H9 (cell line): Measurements from ENCODE around the gene PCARE. TPM values are rescaled to one million over a fixed set of nuclear protein-coding genes. Genes with fewer than 3 reads are reported as not detected.

Experiments
- DNase-seq: peaks from one replicate; pipeline ENCODE4 v3.0.0-alpha.2; 2017
- H2AFZ ChIP-seq: one replicate; pipeline ENCODE4 v1.6.1; 2013; ENCODE audit warnings: mild to moderate bottlenecking, low read length, control low read depth, moderate library complexity
- H2AK5ac ChIP-seq: 2 replicates; pipeline ENCODE4 v1.6.1; 2013; ENCODE audit warnings: low read length, control low read depth, mixed read lengths; ENCODE audit not compliant: insufficient read length
- H2BK120ac ChIP-seq: one replicate; pipeline ENCODE4 v1.6.1; 2013; ENCODE audit warnings: low read depth, mild to moderate bottlenecking, low read length, control low read depth, inconsistent platforms; ENCODE audit not compliant: poor library complexity, severe bottlenecking
- H2BK12ac ChIP-seq: 2 replicates; pipeline ENCODE4 v1.6.1; 2013; ENCODE audit warnings: low read length, control low read depth, mixed read lengths, low read depth; ENCODE audit not compliant: insufficient read length
- H2BK15ac ChIP-seq: 2 replicates; pipeline ENCODE4 v1.6.1; 2013; ENCODE audit warnings: low read depth, low read length, control low read depth
- H2BK20ac ChIP-seq: one replicate; pipeline ENCODE4 v1.6.1; 2013; ENCODE audit warnings: low read depth, mild to moderate bottlenecking, low read length, control low read depth, inconsistent platforms; ENCODE audit not compliant: poor library complexity, severe bottlenecking
- H2BK5ac ChIP-seq: 2 replicates; pipeline ENCODE4 v1.6.1; 2013; ENCODE audit warnings: low read length, control low read depth, mixed read lengths; ENCODE audit not compliant: insufficient read length
- H3K14ac ChIP-seq: 2 replicates; pipeline ENCODE4 v1.6.1; 2013; ENCODE audit warnings: low read length, control low read depth; ENCODE audit not compliant: insufficient read depth
- H3K18ac ChIP-seq: 2 replicates; pipeline ENCODE4 v1.6.1; 2013; ENCODE audit warnings: low read depth, mild to moderate bottlenecking, mixed read lengths, low read length, control low read depth; ENCODE audit not compliant: insufficient read length
- H3K23ac ChIP-seq: 2 replicates; pipeline ENCODE4 v1.6.1; 2013; ENCODE audit warnings: low read length, control low read depth, mixed read lengths, low read depth; ENCODE audit not compliant: insufficient read length
- H3K23me2 ChIP-seq: 2 replicates; pipeline ENCODE4 v1.6.1; 2013; ENCODE audit warnings: low read depth, mild to moderate bottlenecking, mixed read lengths, low read length, control low read depth; ENCODE audit not compliant: insufficient read length, poor library complexity, severe bottlenecking
- H3K27ac ChIP-seq: 2 replicates; pipeline ENCODE4 v1.5.1; 2013; ENCODE audit warnings: low read length, control low read depth, mixed read lengths, low read depth; ENCODE audit not compliant: insufficient read length
- H3K27me3 ChIP-seq: 2 replicates; pipeline ENCODE4 v1.6.1; 2013; ENCODE audit warnings: low read length, control low read depth, inconsistent platforms; ENCODE audit not compliant: insufficient read depth
- H3K4ac ChIP-seq: 2 replicates; pipeline ENCODE4 v1.6.1; 2013; ENCODE audit warnings: low read depth, mild to moderate bottlenecking, control low read depth, inconsistent platforms, low read length, moderate library complexity
- H3K4me1 ChIP-seq: 2 replicates; pipeline ENCODE4 v1.6.1; 2013; ENCODE audit warnings: low read length, control low read depth, inconsistent platforms; ENCODE audit not compliant: insufficient read depth
- H3K4me2 ChIP-seq: 2 replicates; pipeline ENCODE4 v1.6.1; 2013; ENCODE audit warnings: low read length, control low read depth, mixed read lengths; ENCODE audit not compliant: insufficient read length, insufficient read depth
- H3K56ac ChIP-seq: 2 replicates; pipeline ENCODE4 v1.6.1; 2013; ENCODE audit warnings: low read depth, mild to moderate bottlenecking, mixed read lengths, low read length, control low read depth; ENCODE audit not compliant: insufficient read length
- H3K79me1 ChIP-seq: 2 replicates; pipeline ENCODE4 v1.6.1; 2013; ENCODE audit warnings: low read depth, mild to moderate bottlenecking, moderate library complexity, low read length, control low read depth, inconsistent platforms; ENCODE audit not compliant: insufficient read depth, poor library complexity, severe bottlenecking
- H3K79me2 ChIP-seq: 2 replicates; pipeline ENCODE4 v1.6.1; 2013; ENCODE audit warnings: low read length, control low read depth, inconsistent platforms; ENCODE audit not compliant: insufficient read depth
- H3K9ac ChIP-seq: 2 replicates; pipeline ENCODE4 v1.6.1; 2013; ENCODE audit warnings: low read length, control low read depth, mixed read lengths; ENCODE audit not compliant: insufficient read length; ENCODE audit errors: extremely low read depth
- H3K9me3 ChIP-seq: one replicate; pipeline ENCODE4 v1.6.1; 2013; ENCODE audit warnings: low read depth, low read length, inconsistent platforms; ENCODE audit not compliant: control insufficient read depth
- H3T11ph ChIP-seq: one replicate; pipeline ENCODE4 v1.6.1; 2013; ENCODE audit warnings: mild to moderate bottlenecking, low read length, control low read depth, inconsistent platforms
- H4K20me1 ChIP-seq: one replicate; pipeline ENCODE4 v1.6.1; 2013; ENCODE audit not compliant: control insufficient read depth, insufficient read length, insufficient read depth
- H4K5ac ChIP-seq: 2 replicates; pipeline ENCODE4 v1.6.1; 2013; ENCODE audit warnings: low read depth, mild to moderate bottlenecking, mixed read lengths, low read length, control low read depth; ENCODE audit not compliant: insufficient read length
- H4K8ac ChIP-seq: replicated peaks from 2 replicates; pipeline ENCODE4 v1.6.1; 2013; ENCODE audit warnings: low read length, control low read depth, mixed read lengths, low read depth; ENCODE audit not compliant: insufficient read length
- H4K91ac ChIP-seq: 2 replicates; pipeline ENCODE4 v1.6.1; 2013; ENCODE audit warnings: low read depth, mild to moderate bottlenecking, moderate library complexity, mixed read lengths, low read length, control low read depth; ENCODE audit not compliant: insufficient read length
- H3K27ac Mint-ChIP-seq, 3 experiments: 2 replicates in 2 of 3; 3 replicates in 1 of 3; pipeline ENCODE4 v1.8.0; 2020 to 2021; ENCODE audit warnings: mixed read lengths in 3 of 3, mild to moderate bottlenecking in 1 of 3, moderate library complexity in 1 of 3
- H3K27me3 Mint-ChIP-seq: 2 replicates; pipeline ENCODE4 v1.8.0; 2021; ENCODE audit warnings: low read depth, mild to moderate bottlenecking, moderate library complexity, mixed read lengths
- H3K36me3 Mint-ChIP-seq, 3 experiments: 2 replicates in 2 of 3; 3 replicates in 1 of 3; pipeline ENCODE4 v1.8.0; 2020 to 2021; ENCODE audit warnings: low read depth in 3 of 3, mixed read lengths in 3 of 3; ENCODE audit not compliant: insufficient read depth in 1 of 3
- H3K4me1 Mint-ChIP-seq, 2 experiments: 2 replicates each; pipeline ENCODE4 v1.8.0; 2020; ENCODE audit warnings: mixed read lengths in 2 of 2
- H3K4me3 Mint-ChIP-seq, 2 experiments: 2 replicates in 1 of 2; 3 replicates in 1 of 2; pipeline ENCODE4 v1.8.0; 2020 to 2021; ENCODE audit warnings: mild to moderate bottlenecking in 2 of 2, mixed read lengths in 2 of 2, moderate library complexity in 1 of 2
- H3K9me3 Mint-ChIP-seq, 2 experiments: 2 replicates in 1 of 2; 3 replicates in 1 of 2; pipeline ENCODE4 v1.8.0; 2020; ENCODE audit warnings: mild to moderate bottlenecking in 2 of 2, mixed read lengths in 2 of 2, moderate library complexity in 1 of 2
- WGBS: extraction: QIAGEN DNeasy Blood & Tissue Kit; methylation state at CpG from one replicate; pipeline ENCODE4 v1.1.7; 2013; ENCODE audit warnings: missing lambda C conversion rate, low lambda C conversion rate, mixed read lengths; ENCODE audit not compliant: insufficient read length; ENCODE audit errors: extremely low coverage; 5-methylcytosine and 5-hydroxymethylcytosine counted together
- total RNA-seq: library from RNA; stranded (reverse); gene quantifications from 2 replicates; pipeline ENCODE4 v1.2.1, GENCODE V29; 2021
- TF ChIP-seq, protein P1 (sequence below): fragments of 200-600 bp; sonication (generic); conservative IDR thresholded peaks from 3 replicates; pipeline ENCODE4 v1.8.0; 2021; ENCODE audit warnings: antibody characterized with exemption, mild to moderate bottlenecking

The PCARE gene
- total RNA-seq, 1 experiment from 2014 or later = not detected

DNA sequence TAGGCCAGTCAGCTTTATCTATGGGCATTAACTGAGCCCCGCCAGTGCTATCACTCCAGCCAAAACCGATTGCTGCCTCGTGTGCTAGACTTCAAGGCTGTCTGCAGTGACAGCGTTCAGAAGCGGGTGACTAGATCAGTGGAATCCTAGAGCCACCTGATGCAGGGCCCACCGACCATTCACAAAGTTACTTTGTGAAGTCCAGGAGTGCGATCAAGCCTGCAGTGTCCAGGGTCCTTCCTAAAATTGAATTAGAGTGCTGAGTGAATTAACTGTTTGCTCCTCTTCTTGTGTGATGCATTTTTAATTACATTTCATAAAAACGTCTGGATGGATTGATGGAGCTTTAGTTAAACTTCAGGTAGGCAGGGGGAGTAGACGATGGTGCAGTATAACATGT, 13.9 kb downstream of the PCARE start:
- Histone ChIP-seq H3K27ac (no peak overlapping the region), H2AFZ (no peak overlapping the region), H3K79me1 (no peaks in the 10 kb centered on the region), H2AK5ac (no peak overlapping the region), H3K9ac (no peak overlapping the region), H3K23me2 (no peaks in the 10 kb centered on the region), H3K9me3 (no peaks in the 10 kb centered on the region), H3K4me2 (no peak overlapping the region), H3K18ac (no peak overlapping the region), H3K4me1 (no peaks in the 10 kb centered on the region), H3T11ph (no peak overlapping the region), H4K91ac (no peak overlapping the region), H3K14ac (no peak overlapping the region), H2BK120ac (no peak overlapping the region), H4K20me1 (no peaks in the 10 kb centered on the region), H3K79me2 (no peaks in the 10 kb centered on the region), H2BK5ac (no peak overlapping the region), H2BK15ac (no peak overlapping the region), H2BK20ac (no peak overlapping the region), H2BK12ac (no peak overlapping the region), H4K8ac (no peak overlapping the region), H3K56ac (no peak overlapping the region), H3K27me3 (no peaks in the 10 kb centered on the region), H3K4ac (no peak overlapping the region), H4K5ac (no peak overlapping the region), H3K23ac (no peak overlapping the region)
- no peak for DNase-seq
- no CpG with 5 or more reads among the region's 9 CpGs for WGBS
- TF ChIP-seq, protein P1, sequence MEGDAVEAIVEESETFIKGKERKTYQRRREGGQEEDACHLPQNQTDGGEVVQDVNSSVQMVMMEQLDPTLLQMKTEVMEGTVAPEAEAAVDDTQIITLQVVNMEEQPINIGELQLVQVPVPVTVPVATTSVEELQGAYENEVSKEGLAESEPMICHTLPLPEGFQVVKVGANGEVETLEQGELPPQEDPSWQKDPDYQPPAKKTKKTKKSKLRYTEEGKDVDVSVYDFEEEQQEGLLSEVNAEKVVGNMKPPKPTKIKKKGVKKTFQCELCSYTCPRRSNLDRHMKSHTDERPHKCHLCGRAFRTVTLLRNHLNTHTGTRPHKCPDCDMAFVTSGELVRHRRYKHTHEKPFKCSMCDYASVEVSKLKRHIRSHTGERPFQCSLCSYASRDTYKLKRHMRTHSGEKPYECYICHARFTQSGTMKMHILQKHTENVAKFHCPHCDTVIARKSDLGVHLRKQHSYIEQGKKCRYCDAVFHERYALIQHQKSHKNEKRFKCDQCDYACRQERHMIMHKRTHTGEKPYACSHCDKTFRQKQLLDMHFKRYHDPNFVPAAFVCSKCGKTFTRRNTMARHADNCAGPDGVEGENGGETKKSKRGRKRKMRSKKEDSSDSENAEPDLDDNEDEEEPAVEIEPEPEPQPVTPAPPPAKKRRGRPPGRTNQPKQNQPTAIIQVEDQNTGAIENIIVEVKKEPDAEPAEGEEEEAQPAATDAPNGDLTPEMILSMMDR = no peak
- Mint-ChIP-seq H3K36me3 (no peaks in the 10 kb centered on the region), H3K4me1 (peaks cover 16 to 21% of the 10 kb centered on the region in 2 experiments), H3K9me3 (no peaks in the 10 kb centered on the region), H3K27me3 (peaks cover 2% of the 10 kb centered on the region), H3K27ac (peak overlapping the region in 1 of 3 experiments; percentile 8; a peak in 1 of 7 replicates), H3K4me3 (no peak overlapping the region)
